ENCODE measurements around the gene ABL1.
"Not testable (repeated sequence)": the region's sequence is repeated elsewhere in the genome, so short reads cannot be mapped to it uniquely, and the experiment has no call there.

The ABL1 gene

GRCh38 chr9:130825351-130825651 lies 9.8 kb upstream of the ABL1 start:
- DNase-seq (ENCODE audit: low read depth) = no peak

- no peak for DNase-seq (ENCODE audit: low read depth)
Observed at GRCh38 chr9:130825809-130826208, 9.2 kb upstream of the ABL1 start.

GRCh38 chr9:130829762-130830161 lies 5.3 kb upstream of the ABL1 start:
- no peak for DNase-seq (ENCODE audit: low read depth)

- no peak for DNase-seq (ENCODE audit: low read depth)
Observed at GRCh38 chr9:130830231-130830760, 4.8 kb upstream of the ABL1 start.

- no peak for DNase-seq (ENCODE audit: low read depth)
Observed at GRCh38 chr9:130831077-130831476, 4.0 kb upstream of the ABL1 start.

GRCh38 chr9:130833031-130833990 lies 1.7 kb upstream of the ABL1 start:
- DNase-seq (ENCODE audit: low read depth) = no peak

GRCh38 chr9:130835441-130836298 lies 616 bp downstream of the ABL1 start:
- DNase-seq (ENCODE audit: low read depth) = no peak

- DNase-seq (ENCODE audit: low read depth) = peak; percentile 82
Observed at GRCh38 chr9:130837002-130837511, 2.0 kb downstream of the ABL1 start.

- no peak for DNase-seq (ENCODE audit: low read depth)
Observed at GRCh38 chr9:130837643-130838042, 2.6 kb downstream of the ABL1 start.

- no peak for DNase-seq (ENCODE audit: low read depth)
Observed at GRCh38 chr9:130839132-130840111, 4.4 kb downstream of the ABL1 start.

GRCh38 chr9:130842545-130842944 lies 7.5 kb downstream of the ABL1 start:
- DNase-seq (ENCODE audit: low read depth) = no peak

GRCh38 chr9:130843049-130843908 lies 8.2 kb downstream of the ABL1 start:
- no peak for DNase-seq (ENCODE audit: low read depth)

- no peak for DNase-seq (ENCODE audit: low read depth)
Observed at GRCh38 chr9:130844044-130844451, 9.0 kb downstream of the ABL1 start.

GRCh38 chr9:130845254-130845653 lies 10.2 kb downstream of the ABL1 start:
- no peak for DNase-seq (ENCODE audit: low read depth)

- DNase-seq (ENCODE audit: low read depth) = no peak
Observed at GRCh38 chr9:130845901-130846481, 10.9 kb downstream of the ABL1 start.

- no peak for DNase-seq (ENCODE audit: low read depth)
Observed at GRCh38 chr9:130846487-130847305, 11.6 kb downstream of the ABL1 start.

- DNase-seq (ENCODE audit: low read depth) = peak; percentile 100
Observed at GRCh38 chr9:130847306-130848217, 12.5 kb downstream of the ABL1 start.

- not testable (repeated sequence) for DNase-seq (ENCODE audit: low read depth)
Observed at GRCh38 chr9:130848514-130848913, 13.5 kb downstream of the ABL1 start.
